GM23338 (cell line): Measurements from ENCODE around the gene NSMCE1.

Source experiments
- CTCF ChIP-seq, 2 experiments: fragments of 200-600 bp in 1 of 2; sonication (generic) in 1 of 2; conservative IDR thresholded peaks; 2 replicates each; pipeline versions ENCODE4 v1.5.1 to v1.6.1; 2016 to 2017; ENCODE audit warnings: antibody characterized with exemption in 2 of 2, low read depth in 2 of 2, mild to moderate bottlenecking in 2 of 2, moderate library complexity in 1 of 2
- ETS1 ChIP-seq: IDR thresholded peaks from 2 replicates; pipeline ENCODE4 v1.6.1; 2016; ENCODE audit warnings: antibody characterized with exemption
- EZH2 ChIP-seq: fragments of 200-600 bp; sonication (generic); IDR thresholded peaks from one replicate; pipeline ENCODE4 v1.8.0; 2017; ENCODE audit warnings: antibody characterized with exemption, mild to moderate bottlenecking, low read depth; ENCODE audit not compliant: unreplicated experiment
- TF ChIP-seq, protein P1 (sequence below): IDR thresholded peaks from one replicate; pipeline ENCODE4 v1.6.1; 2018; ENCODE audit warnings: antibody characterized with exemption; ENCODE audit not compliant: unreplicated experiment

- TF ChIP-seq CTCF (conservative IDR thresholded peaks at IDR 0.05; ENCODE audit: low read depth in 2 of 2) (no peak), ETS1 (no peak), EZH2 (no peak)
- TF ChIP-seq, protein P1, sequence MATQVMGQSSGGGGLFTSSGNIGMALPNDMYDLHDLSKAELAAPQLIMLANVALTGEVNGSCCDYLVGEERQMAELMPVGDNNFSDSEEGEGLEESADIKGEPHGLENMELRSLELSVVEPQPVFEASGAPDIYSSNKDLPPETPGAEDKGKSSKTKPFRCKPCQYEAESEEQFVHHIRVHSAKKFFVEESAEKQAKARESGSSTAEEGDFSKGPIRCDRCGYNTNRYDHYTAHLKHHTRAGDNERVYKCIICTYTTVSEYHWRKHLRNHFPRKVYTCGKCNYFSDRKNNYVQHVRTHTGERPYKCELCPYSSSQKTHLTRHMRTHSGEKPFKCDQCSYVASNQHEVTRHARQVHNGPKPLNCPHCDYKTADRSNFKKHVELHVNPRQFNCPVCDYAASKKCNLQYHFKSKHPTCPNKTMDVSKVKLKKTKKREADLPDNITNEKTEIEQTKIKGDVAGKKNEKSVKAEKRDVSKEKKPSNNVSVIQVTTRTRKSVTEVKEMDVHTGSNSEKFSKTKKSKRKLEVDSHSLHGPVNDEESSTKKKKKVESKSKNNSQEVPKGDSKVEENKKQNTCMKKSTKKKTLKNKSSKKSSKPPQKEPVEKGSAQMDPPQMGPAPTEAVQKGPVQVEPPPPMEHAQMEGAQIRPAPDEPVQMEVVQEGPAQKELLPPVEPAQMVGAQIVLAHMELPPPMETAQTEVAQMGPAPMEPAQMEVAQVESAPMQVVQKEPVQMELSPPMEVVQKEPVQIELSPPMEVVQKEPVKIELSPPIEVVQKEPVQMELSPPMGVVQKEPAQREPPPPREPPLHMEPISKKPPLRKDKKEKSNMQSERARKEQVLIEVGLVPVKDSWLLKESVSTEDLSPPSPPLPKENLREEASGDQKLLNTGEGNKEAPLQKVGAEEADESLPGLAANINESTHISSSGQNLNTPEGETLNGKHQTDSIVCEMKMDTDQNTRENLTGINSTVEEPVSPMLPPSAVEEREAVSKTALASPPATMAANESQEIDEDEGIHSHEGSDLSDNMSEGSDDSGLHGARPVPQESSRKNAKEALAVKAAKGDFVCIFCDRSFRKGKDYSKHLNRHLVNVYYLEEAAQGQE, result no peak
These were observed 54.2 kb downstream of the NSMCE1 start for GRCh38 chr16:27214084-27214961.
